Heart right ventricle (tissue), 16 donors: ENCODE data around the gene TMPRSS3. TPM values are rescaled to one million over a fixed set of nuclear protein-coding genes. Genes with fewer than 3 reads are reported as not detected.

Experiments used
- ATAC-seq, 8 donors: fragments of 200-7000 bp; cut with Tn5 transposase; one replicate each; pipeline ENCODE4 v1.9.1; 2020; ENCODE audit warnings: mild to moderate bottlenecking in 8 of 8, moderate library complexity in 8 of 8, moderate number of reproducible peaks in 1 of 8
- DNase-seq, 2 donors: peaks; one replicate each; pipeline ENCODE4 v3.0.0-alpha.2; 2020
- H3K27ac ChIP-seq, 10 donors: fragments of 200-600 bp; sonication (generic) in 2 of 10; one replicate each; pipeline versions ENCODE4 v1.5.0 to v1.8.0; 2020 to 2022; ENCODE audit warnings: mild to moderate bottlenecking in 3 of 10
- H3K27me3 ChIP-seq, 7 donors: fragments of 200-600 bp; one replicate each; pipeline ENCODE4 v1.8.0; 2021 to 2022; ENCODE audit warnings: mild to moderate bottlenecking in 2 of 7
- H3K36me3 ChIP-seq, 9 donors: fragments of 200-600 bp; sonication (generic) in 1 of 9; one replicate each; pipeline versions ENCODE4 v1.5.0 to v1.8.0; 2020 to 2022; ENCODE audit warnings: mild to moderate bottlenecking in 2 of 9
- H3K4me1 ChIP-seq, 9 donors: fragments of 200-600 bp; sonication (generic) in 1 of 9; one replicate each; pipeline versions ENCODE4 v1.5.0 to v1.8.0; 2020 to 2022; ENCODE audit warnings: mild to moderate bottlenecking in 4 of 9
- H3K4me3 ChIP-seq, 10 donors: fragments of 200-600 bp; sonication (generic) in 2 of 10; one replicate each; pipeline versions ENCODE4 v1.5.0 to v1.8.0; 2020 to 2022; ENCODE audit warnings: mild to moderate bottlenecking in 7 of 10, moderate library complexity in 2 of 10
- H3K9me3 ChIP-seq, 11 donors: fragments of 200-600 bp in 10 of 11; sonication (generic) in 2 of 11; one replicate each; pipeline versions ENCODE4 v1.5.0 to v1.8.0; 2013 to 2022; ENCODE audit warnings: mild to moderate bottlenecking in 2 of 11, control low read depth in 1 of 11, moderate library complexity in 1 of 11
- WGBS, 2 donors: extraction: QIAGEN DNeasy Blood & Tissue Kit; methylation state at CpG; one replicate each; pipeline ENCODE4 v1.1.7; 2013; ENCODE audit warnings: inconsistent platforms in 1 of 2; 5-methylcytosine and 5-hydroxymethylcytosine counted together
- intact Hi-C, 10 donors: fragments of 100-400 bp; cut with DNase I; formaldehyde crosslinking; loops; one replicate each; pipeline versions ENCODE4 v1.11.1 to v1.14.2; 2022
- polyA plus RNA-seq, 2 donors: library from polyadenylated mRNA; stranded (reverse); fragments of 200-250 nt; gene quantifications; one replicate each; pipeline ENCODE4 v1.2.3, GENCODE V29; 2013
- total RNA-seq, 10 donors: library from RNA; stranded (reverse); fragmentation: NEBNext Ultra II Directional in 3 of 10; extraction: Animal tissue kit (Norgen Biotek cat#: 25700) in 3 of 10; gene quantifications; one replicate each; pipeline versions ENCODE4 v1.2.1 to v1.2.4, GENCODE V29; 2021 to 2023
- TF ChIP-seq, protein P1 (sequence below), 9 donors: fragments of 200-600 bp; sonication (generic) in 2 of 9; IDR thresholded peaks; one replicate each; pipeline versions ENCODE4 v1.5.0 to v1.8.0; 2021 to 2022; ENCODE audit warnings: antibody characterized with exemption in 9 of 9, mild to moderate bottlenecking in 5 of 9, moderate library complexity in 1 of 9
- donor health status: Arrhythmogenic right ventricular cardiomyopathy.
- donor health status: ischemic (EF 13 %, LVEDD 7.1; RV severe dilation, severe dysfunction).
- donor health status: healthy with polysubstance abuse.
- donor health status: DM: no; HTN: yes; CAD: no.
- donor health status: DM: no; HTN: no; CAD: no.
- donor health status: ischemic (EF 25% LVEDD 6.9; RV normal size, moderate dysfunction).
- donor health status: ischemic (EF 25% LVEDD 5.7; RV mildly dilated, moderate dysfunction).
- donor health status: healthy.
- donor health status: DM: yes; HTN: yes; CAD: no.
- donor health status: Ischemic cardiomyopathy.
- donor health status: ischemic (EF 35%, LVEDD 5.7; RV mildly dilated, moderate dysfunction).
- donor health status: nonischemic (EF 11% LVEDD 7.7; RV severe dilation, severe dysfunction).
- donor health status: DM: yes; HTN: yes; CAD: no.
- donor health status: PGD.
- donor health status: ischemic (EF 29% LVEDD 5.4; RV normal size, mild dysfunction).
- donor health status: nonischemic (EF 23%, LVEDD 6.1; RV moderate dilation, normal function).

The TMPRSS3 gene
- total and polyA plus RNA-seq, 12 donors, result 0.01 to 1.0 (median 0.42) TPM; not detected in 9

DNA sequence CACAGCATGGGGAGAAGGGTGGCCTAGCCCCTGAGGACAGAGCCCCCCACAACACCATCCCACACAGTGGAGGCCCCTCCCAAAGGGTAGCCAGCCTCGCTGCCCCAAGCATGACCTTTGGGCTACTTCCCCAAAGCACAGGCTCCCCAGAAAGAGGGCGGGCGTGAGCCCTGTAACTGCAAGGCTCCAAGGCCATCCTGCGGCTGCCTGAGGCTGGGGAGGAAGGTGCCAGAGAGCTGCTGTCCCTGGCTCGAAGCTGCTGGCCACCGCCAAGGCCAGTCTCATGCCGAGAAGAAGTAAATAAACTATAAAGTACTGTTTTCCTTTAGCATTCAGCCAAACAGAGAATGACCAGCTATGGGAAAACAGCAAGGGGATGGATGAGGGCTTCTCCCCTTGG lies 35.3 kb upstream of the TMPRSS3 start:
- H3K27me3 ChIP-seq, result peaks cover 0 to 32% (median 19%) of the 10 kb centered on the region in 7 donors

DNA sequence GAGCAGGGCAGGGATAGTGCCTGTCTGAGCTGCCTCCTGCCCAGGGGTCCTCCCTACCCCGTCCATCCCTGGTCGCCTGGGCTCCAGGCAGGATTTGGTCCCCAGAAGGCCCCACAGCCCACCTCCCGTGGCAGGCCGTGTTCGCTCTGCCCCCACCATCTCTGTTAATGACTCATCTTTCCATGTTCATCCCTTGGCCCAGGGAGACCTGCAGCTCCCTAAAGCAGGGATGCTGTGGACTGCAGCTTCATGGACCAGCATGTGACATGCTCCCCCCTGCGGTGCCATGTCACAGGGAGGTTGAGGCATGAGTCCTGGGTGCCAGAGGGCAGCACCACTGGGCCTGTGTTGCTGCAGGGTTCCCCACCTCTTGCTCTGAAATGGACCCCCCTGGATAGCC lies 34.7 kb upstream of the TMPRSS3 start:
- WGBS, 2 donors, result 83 to 87% methylated on average over 6 of the region's 6 CpGs
- TF ChIP-seq, protein P1, sequence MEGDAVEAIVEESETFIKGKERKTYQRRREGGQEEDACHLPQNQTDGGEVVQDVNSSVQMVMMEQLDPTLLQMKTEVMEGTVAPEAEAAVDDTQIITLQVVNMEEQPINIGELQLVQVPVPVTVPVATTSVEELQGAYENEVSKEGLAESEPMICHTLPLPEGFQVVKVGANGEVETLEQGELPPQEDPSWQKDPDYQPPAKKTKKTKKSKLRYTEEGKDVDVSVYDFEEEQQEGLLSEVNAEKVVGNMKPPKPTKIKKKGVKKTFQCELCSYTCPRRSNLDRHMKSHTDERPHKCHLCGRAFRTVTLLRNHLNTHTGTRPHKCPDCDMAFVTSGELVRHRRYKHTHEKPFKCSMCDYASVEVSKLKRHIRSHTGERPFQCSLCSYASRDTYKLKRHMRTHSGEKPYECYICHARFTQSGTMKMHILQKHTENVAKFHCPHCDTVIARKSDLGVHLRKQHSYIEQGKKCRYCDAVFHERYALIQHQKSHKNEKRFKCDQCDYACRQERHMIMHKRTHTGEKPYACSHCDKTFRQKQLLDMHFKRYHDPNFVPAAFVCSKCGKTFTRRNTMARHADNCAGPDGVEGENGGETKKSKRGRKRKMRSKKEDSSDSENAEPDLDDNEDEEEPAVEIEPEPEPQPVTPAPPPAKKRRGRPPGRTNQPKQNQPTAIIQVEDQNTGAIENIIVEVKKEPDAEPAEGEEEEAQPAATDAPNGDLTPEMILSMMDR (IDR thresholded peaks at IDR 0.05), result no peak
- Histone ChIP-seq H3K27me3 (peaks cover 0 to 35% (median 19%) of the 10 kb centered on the region in 7 donors), H3K27ac (no peak overlapping the region), H3K4me3 (no peak overlapping the region), H3K9me3 (peaks cover 0 to 20% (median 9%) of the 10 kb centered on the region in 11 donors), H3K4me1 (peaks cover 0 to 13% (median 0%) of the 10 kb centered on the region in 9 donors), H3K36me3 (no peaks in the 10 kb centered on the region)
- intact Hi-C loops, result loop anchor here in 1 of 10 donors (10.0 kb wide), 1 partner anchor 86 kb away; no protein-coding TSS in a partner anchor
- no peak for ATAC-seq
- no peak for DNase-seq

More for the DNA sequence above, 35.3 kb upstream of the TMPRSS3 start:
- no peak for DNase-seq
- Histone ChIP-seq H3K4me3 (no peak overlapping the region), H3K27ac (no peak overlapping the region), H3K4me1 (peaks cover 0 to 7% (median 0%) of the 10 kb centered on the region in 9 donors), H3K9me3 (peaks cover 0 to 20% (median 9%) of the 10 kb centered on the region in 11 donors), H3K36me3 (no peaks in the 10 kb centered on the region)
- 66 to 76% methylated on average over 7 of the region's 7 CpGs for WGBS, 2 donors
- intact Hi-C loops, result loop anchor here in 1 of 10 donors (10.0 kb wide), 1 partner anchor 86 kb away; no protein-coding TSS in a partner anchor
- ATAC-seq, result no peak
- TF ChIP-seq, protein P1 (IDR thresholded peaks at IDR 0.05), result no peak

GRCh38 chr21:42429856-42430255 lies 34.0 kb upstream of the TMPRSS3 start:
- no peak overlapping the region for H3K27ac ChIP-seq
- no peak overlapping the region for H3K4me3 ChIP-seq
- H3K4me1 ChIP-seq, result peaks cover 0 to 20% (median 0%) of the 10 kb centered on the region in 9 donors
- peaks cover 0 to 20% (median 9%) of the 10 kb centered on the region in 11 donors for H3K9me3 ChIP-seq
- DNase-seq, result no peak
- intact Hi-C loops, result loop anchor here in 1 of 10 donors (10.0 kb wide), 1 partner anchor 85 kb away; no protein-coding TSS in a partner anchor
- no peak for ATAC-seq
- TF ChIP-seq, protein P1 (IDR thresholded peaks at IDR 0.05), result no peak
- H3K36me3 ChIP-seq, result no peaks in the 10 kb centered on the region
- WGBS, 2 donors, result 23 to 32% methylated on average over 9 of the region's 9 CpGs
- H3K27me3 ChIP-seq, result peaks cover 0 to 35% (median 16%) of the 10 kb centered on the region in 7 donors

DNA sequence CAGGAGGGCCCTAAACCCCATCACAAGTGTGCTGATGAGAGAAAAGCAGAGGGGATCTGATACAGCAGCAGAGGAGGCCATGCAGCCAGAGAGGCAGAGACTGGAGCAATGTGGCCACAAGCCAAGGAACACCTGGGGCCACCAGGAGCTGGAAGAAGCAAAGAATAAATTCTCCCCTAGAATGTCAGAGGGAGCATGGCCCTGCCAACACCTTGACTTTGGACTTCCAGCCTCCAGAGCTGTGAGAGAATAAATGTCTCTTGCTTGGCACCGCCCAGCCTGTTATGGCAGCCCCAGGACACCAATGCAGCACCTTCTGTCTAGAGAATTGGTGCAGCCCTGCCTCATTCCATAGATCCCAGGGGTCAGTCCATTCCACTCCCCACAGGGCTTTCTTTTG lies 33.2 kb upstream of the TMPRSS3 start:
- no peak for ATAC-seq
- 100% methylated on average over 1 of the region's 1 CpG for WGBS, 2 donors
- intact Hi-C loops, result no loop called here

More for the DNA sequence above, 33.2 kb upstream of the TMPRSS3 start:
- no peak for DNase-seq
- H3K27me3 ChIP-seq, result peaks cover 0 to 43% (median 16%) of the 10 kb centered on the region in 7 donors
- H3K9me3 ChIP-seq, result peaks cover 0 to 20% (median 9%) of the 10 kb centered on the region in 11 donors
- H3K27ac ChIP-seq, result no peak overlapping the region
- TF ChIP-seq, protein P1 (IDR thresholded peaks at IDR 0.05), result no peak
- H3K4me3 ChIP-seq, result no peak overlapping the region
- H3K36me3 ChIP-seq, result no peaks in the 10 kb centered on the region
- H3K4me1 ChIP-seq, result peaks cover 0 to 28% (median 0%) of the 10 kb centered on the region in 9 donors
